DOHH2 (cell line): ENCODE results near the gene CREG2.

Source experiments
- H3F3A ChIP-seq: fragments of 200-600 bp; sonication (generic), shearing (Covaris generic); 2 replicates; pipeline ENCODE4 v1.6.0; 2016; ENCODE audit warnings: antibody characterized with exemption, mild to moderate bottlenecking; ENCODE audit not compliant: control insufficient read depth, insufficient read depth
- H3K27ac ChIP-seq: fragments of 200-600 bp; sonication (generic); 2 replicates; pipeline ENCODE4 v1.5.1; 2014; ENCODE audit warnings: low read depth, mild to moderate bottlenecking, low read length, moderate library complexity
- H3K27me3 ChIP-seq: fragments of 200-600 bp; sonication (generic); 2 replicates; pipeline ENCODE4 v1.6.1; 2014; ENCODE audit warnings: mild to moderate bottlenecking, low read length, mixed read lengths; ENCODE audit not compliant: control insufficient read depth
- H3K36me3 ChIP-seq: fragments of 200-600 bp; sonication (generic); 2 replicates; pipeline ENCODE4 v1.6.1; 2014; ENCODE audit warnings: mild to moderate bottlenecking, low read length, moderate library complexity, mixed read lengths; ENCODE audit not compliant: control insufficient read depth
- H3K4me1 ChIP-seq: fragments of 200-600 bp; sonication (generic); 2 replicates; pipeline ENCODE4 v1.6.1; 2014; ENCODE audit warnings: mild to moderate bottlenecking, low read length, mixed read lengths; ENCODE audit not compliant: control insufficient read depth
- H3K4me2 ChIP-seq: fragments of 200-600 bp; sonication (generic); 2 replicates; pipeline ENCODE4 v1.6.0; 2014; ENCODE audit warnings: mild to moderate bottlenecking, low read length, moderate library complexity
- H3K4me3 ChIP-seq: fragments of 200-600 bp; sonication (generic); 2 replicates; pipeline ENCODE4 v1.5.1; 2014; ENCODE audit warnings: mild to moderate bottlenecking, low read length, mixed read lengths
- H3K79me2 ChIP-seq: fragments of 200-600 bp; sonication (generic); 2 replicates; pipeline ENCODE4 v1.6.1; 2014; ENCODE audit warnings: mild to moderate bottlenecking, low read length, mixed read lengths; ENCODE audit not compliant: control insufficient read depth
- H3K9me2 ChIP-seq: fragments of 200-600 bp; sonication (generic); replicated peaks from 2 replicates; pipeline ENCODE4 v1.6.1; 2014; ENCODE audit warnings: mild to moderate bottlenecking, low read length, mixed read lengths; ENCODE audit not compliant: control insufficient read depth
- H3K9me3 ChIP-seq: fragments of 200-600 bp; sonication (generic); 2 replicates; pipeline ENCODE4 v1.6.1; 2014; ENCODE audit warnings: antibody characterized with exemption, low read length, mixed read lengths; ENCODE audit not compliant: control insufficient read depth, insufficient read depth
- H4K20me1 ChIP-seq: fragments of 200-600 bp; sonication (generic); 2 replicates; pipeline ENCODE4 v1.6.0; 2014; ENCODE audit warnings: low read depth, mild to moderate bottlenecking, antibody characterized with exemption, low read length, moderate library complexity; ENCODE audit not compliant: control insufficient read depth, insufficient read depth
- CTCF ChIP-seq: fragments of 200-600 bp; sonication (generic); IDR thresholded peaks from one replicate; pipeline ENCODE4 v1.5.1; 2014; ENCODE audit warnings: antibody characterized with exemption, mild to moderate bottlenecking, low read depth, low read length; ENCODE audit not compliant: poor library complexity, severe bottlenecking
- EZH2phosphoT487 ChIP-seq: fragments of 200-600 bp; sonication (generic); IDR thresholded peaks from 2 replicates; pipeline ENCODE4 v1.6.1; 2017; ENCODE audit warnings: borderline replicate concordance, mild to moderate bottlenecking, antibody characterized with exemption, low read length, moderate library complexity, mixed read lengths

Gene CREG2

DNA sequence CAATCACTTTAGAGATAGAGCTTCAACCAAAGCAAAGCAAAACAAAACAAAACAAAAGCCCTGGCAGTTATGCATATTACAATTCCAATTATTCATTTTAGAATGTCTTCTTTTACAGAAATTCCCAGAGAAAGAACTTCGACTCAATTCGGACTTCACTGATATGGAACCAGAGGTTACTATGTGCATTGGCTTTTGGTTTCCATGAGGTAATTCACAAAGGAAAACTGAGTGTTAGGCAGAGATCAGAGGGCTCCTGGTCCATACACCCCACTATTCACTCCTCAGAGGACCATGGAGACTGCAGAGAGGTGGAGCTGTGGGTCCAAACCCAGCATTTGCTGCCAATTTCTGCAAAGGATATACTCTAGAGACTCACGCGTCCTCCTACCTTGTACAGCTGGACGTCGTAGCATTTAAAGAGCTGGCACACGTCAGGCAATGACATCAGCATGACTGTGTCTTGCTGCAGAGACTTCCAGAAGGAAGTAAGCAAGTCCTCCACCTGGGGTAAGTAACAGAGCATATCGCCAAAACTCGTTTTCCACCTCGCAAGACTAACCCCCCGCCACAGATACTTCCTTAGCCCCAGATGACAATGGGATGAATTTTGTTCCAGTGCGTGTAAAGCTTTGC lies 31.3 kb upstream of the CREG2 start:
- Histone ChIP-seq H3K27me3 (peaks cover 2% of the 10 kb centered on the region; the same call in 1 of the 2 replicates), H3K27ac (no peak overlapping the region), H3F3A (no peaks in the 10 kb centered on the region), H3K79me2 (no peaks in the 10 kb centered on the region), H3K9me3 (no peaks in the 10 kb centered on the region), H4K20me1 (no peaks in the 10 kb centered on the region), H3K4me2 (no peak overlapping the region), H3K36me3 (no peaks in the 10 kb centered on the region), H3K9me2 (no peaks in the 10 kb centered on the region), H3K4me3 (no peak overlapping the region), H3K4me1 (no peaks in the 10 kb centered on the region)
- TF ChIP-seq CTCF (no peak), EZH2phosphoT487 (no peak)

DNA sequence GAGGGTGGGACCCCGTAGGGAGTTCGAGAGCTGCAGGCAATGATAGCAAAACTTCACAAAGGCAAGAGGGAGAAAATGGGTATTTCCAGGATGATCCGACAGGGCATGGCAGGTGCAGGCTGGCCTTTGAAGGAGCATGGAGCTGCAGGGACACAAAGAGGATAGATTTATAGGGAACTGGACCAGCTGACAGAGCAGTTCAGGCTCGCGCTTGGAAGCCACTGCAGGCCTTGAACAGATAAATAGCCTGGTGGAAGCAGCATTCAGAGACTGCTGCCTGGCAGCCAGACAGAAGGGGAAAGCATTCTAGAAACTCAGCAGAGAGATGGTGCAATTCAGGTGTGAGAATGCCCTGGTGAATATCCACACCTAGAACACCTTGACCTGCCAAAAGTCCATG lies 29.3 kb upstream of the CREG2 start:
- Histone ChIP-seq H3F3A (no peaks in the 10 kb centered on the region), H3K9me3 (no peaks in the 10 kb centered on the region), H3K27me3 (peaks cover 2% of the 10 kb centered on the region; the same call in 1 of the 2 replicates), H3K4me3 (no peak overlapping the region), H3K79me2 (no peaks in the 10 kb centered on the region), H3K9me2 (no peaks in the 10 kb centered on the region), H3K4me2 (no peak overlapping the region), H3K36me3 (no peaks in the 10 kb centered on the region), H4K20me1 (no peaks in the 10 kb centered on the region), H3K27ac (no peak overlapping the region), H3K4me1 (no peaks in the 10 kb centered on the region)
- no peak for TF ChIP-seq EZH2phosphoT487
- TF ChIP-seq CTCF, result no peak

DNA sequence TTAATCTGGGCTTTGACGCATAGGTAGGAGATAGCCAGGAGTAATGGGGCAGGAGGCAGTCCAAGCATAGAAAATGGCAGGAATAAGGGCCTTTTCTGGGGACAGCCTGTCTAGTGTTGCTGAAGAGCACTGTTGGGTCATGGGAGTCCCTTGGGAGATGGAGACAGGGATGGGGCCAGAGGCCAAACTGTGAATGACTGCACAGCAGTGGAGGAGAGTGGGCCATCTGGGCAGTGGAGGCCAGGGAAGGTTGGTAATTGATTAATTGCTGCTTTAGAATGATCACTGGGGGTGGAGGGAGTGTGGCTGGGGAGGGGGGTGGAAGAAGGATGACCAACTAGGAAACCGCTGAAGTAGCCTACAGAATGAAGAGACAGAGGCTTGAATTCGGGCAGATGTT lies 28.6 kb upstream of the CREG2 start:
- H3K9me3 ChIP-seq, result no peaks in the 10 kb centered on the region
- TF ChIP-seq EZH2phosphoT487 (no peak), CTCF (no peak)
- H3K79me2 ChIP-seq, result no peaks in the 10 kb centered on the region
- no peaks in the 10 kb centered on the region for H3K9me2 ChIP-seq
- H3F3A ChIP-seq, result no peaks in the 10 kb centered on the region
- no peak overlapping the region for H3K4me3 ChIP-seq
- H3K4me1 ChIP-seq, result no peaks in the 10 kb centered on the region
- H3K27me3 ChIP-seq, result peaks cover 2% of the 10 kb centered on the region; the same call in 1 of the 2 replicates
- H3K36me3 ChIP-seq, result no peaks in the 10 kb centered on the region
- no peak overlapping the region for H3K27ac ChIP-seq
- no peak overlapping the region for H3K4me2 ChIP-seq
- H4K20me1 ChIP-seq, result no peaks in the 10 kb centered on the region
